ENCODE results near the gene TEAD1.

GRCh38 chr11:12784445-12784844 is 110.2 kb downstream of the TEAD1 start:
- TF ChIP-seq CTCF (IDR thresholded peaks at IDR 0.05) (no peak), EP300 (IDR thresholded peaks at IDR 0.05) (no peak), POLR2A (IDR thresholded peaks at IDR 0.05) (no peak)
